Loucy (cell line): ENCODE results near the gene SDR42E2.

Experiments used
- EZH2phosphoT487 ChIP-seq: fragments of 200-600 bp; IDR thresholded peaks from 2 replicates; pipeline ENCODE4 v1.6.1; 2018; ENCODE audit warnings: antibody characterized with exemption, mild to moderate bottlenecking, moderate library complexity, borderline replicate concordance
- TF ChIP-seq, protein P1 (sequence below): fragments of 200-600 bp; sonication (generic); conservative IDR thresholded peaks from 2 replicates; pipeline ENCODE4 v1.5.1; 2014; ENCODE audit warnings: mild to moderate bottlenecking, antibody characterized with exemption, low read length

DNA sequence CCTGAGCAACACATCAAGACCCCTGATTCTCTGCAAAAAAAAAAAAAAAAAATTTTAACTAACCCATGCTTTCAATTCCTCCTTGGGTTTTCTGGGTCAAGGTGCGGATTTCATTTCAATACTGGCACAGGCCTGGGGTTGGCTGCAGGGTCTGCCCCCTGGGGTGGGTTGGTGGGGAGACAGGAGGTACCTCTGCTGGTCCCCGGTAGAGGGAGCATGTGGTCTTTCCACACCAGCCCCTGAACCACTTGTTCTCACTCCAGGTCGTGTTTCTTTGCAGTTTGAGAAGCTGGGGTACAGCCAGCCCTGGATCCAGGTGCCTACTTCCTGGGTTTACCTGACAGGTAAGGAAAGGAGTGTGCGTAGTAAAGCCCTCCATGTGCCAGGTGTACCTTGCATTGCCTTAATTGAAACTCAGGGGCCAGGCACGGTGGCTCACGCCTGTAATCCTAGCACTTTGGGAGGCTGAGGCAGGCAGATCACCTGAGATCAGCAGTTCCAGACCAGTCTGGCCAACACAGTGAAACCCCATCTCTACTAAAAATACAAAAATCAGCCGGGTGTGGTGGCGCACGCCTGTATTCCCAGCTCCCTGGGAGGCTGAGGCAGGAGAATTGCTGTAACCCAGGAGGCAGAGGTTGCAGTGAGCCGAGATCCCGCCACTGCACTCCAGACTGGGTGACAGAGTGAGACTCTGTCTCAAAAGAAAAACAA, 21.8 kb downstream of the SDR42E2 start:
- TF ChIP-seq, protein P1, sequence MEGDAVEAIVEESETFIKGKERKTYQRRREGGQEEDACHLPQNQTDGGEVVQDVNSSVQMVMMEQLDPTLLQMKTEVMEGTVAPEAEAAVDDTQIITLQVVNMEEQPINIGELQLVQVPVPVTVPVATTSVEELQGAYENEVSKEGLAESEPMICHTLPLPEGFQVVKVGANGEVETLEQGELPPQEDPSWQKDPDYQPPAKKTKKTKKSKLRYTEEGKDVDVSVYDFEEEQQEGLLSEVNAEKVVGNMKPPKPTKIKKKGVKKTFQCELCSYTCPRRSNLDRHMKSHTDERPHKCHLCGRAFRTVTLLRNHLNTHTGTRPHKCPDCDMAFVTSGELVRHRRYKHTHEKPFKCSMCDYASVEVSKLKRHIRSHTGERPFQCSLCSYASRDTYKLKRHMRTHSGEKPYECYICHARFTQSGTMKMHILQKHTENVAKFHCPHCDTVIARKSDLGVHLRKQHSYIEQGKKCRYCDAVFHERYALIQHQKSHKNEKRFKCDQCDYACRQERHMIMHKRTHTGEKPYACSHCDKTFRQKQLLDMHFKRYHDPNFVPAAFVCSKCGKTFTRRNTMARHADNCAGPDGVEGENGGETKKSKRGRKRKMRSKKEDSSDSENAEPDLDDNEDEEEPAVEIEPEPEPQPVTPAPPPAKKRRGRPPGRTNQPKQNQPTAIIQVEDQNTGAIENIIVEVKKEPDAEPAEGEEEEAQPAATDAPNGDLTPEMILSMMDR = peak; percentile 27; the same call in 1 of the 2 replicates
- TF ChIP-seq EZH2phosphoT487 = no peak
